DND-41 (cell line): Measurements from ENCODE around the gene DENND1A.
"Not testable (repeated sequence)": the region's sequence is repeated elsewhere in the genome, so short reads cannot be mapped to it uniquely, and the experiment has no call there.

Experiments used
- ATAC-seq: fragments of 200-7000 bp; cut with Tn5 transposase; 3 replicates; pipeline ENCODE4 v1.9.1; 2021; ENCODE audit warnings: low read depth; ENCODE audit not compliant: insufficient read depth
- DNase-seq: peaks from one replicate; pipeline ENCODE4 v3.0.0-alpha.2; 2020
- H2AFZ ChIP-seq: 2 replicates; pipeline ENCODE4 v1.6.0; 2012; ENCODE audit warnings: low read depth, low read length
- H3K27ac ChIP-seq: 2 replicates; pipeline ENCODE4 v1.5.1; 2012; ENCODE audit warnings: low read length, inconsistent platforms
- H3K27me3 ChIP-seq: fragments of 200-600 bp; sonication (generic); 2 replicates; pipeline ENCODE4 v1.6.0; 2012; ENCODE audit warnings: low read length, mild to moderate bottlenecking, inconsistent platforms; ENCODE audit not compliant: insufficient read depth, poor library complexity
- H3K36me3 ChIP-seq: 2 replicates; pipeline ENCODE4 v1.5.1; 2012; ENCODE audit warnings: low read length, inconsistent platforms; ENCODE audit not compliant: insufficient read depth
- H3K4me1 ChIP-seq: 2 replicates; pipeline ENCODE4 v1.5.1; 2012; ENCODE audit warnings: mild to moderate bottlenecking, low read length; ENCODE audit not compliant: insufficient read depth
- H3K4me2 ChIP-seq: 2 replicates; pipeline ENCODE4 v1.6.0; 2012; ENCODE audit warnings: mild to moderate bottlenecking, moderate library complexity, low read length, inconsistent platforms; ENCODE audit not compliant: insufficient read depth
- H3K4me3 ChIP-seq, 2 experiments: fragments of 200-600 bp in 1 of 2; shearing (Covaris generic) in 1 of 2; 2 replicates each; pipeline ENCODE4 v1.5.1; 2012 to 2016; ENCODE audit warnings: inconsistent platforms in 2 of 2, low read length in 2 of 2, mild to moderate bottlenecking in 2 of 2, low read depth in 1 of 2, moderate library complexity in 1 of 2
- H3K79me2 ChIP-seq: 2 replicates; pipeline ENCODE4 v1.6.0; 2012; ENCODE audit warnings: low read length, inconsistent platforms; ENCODE audit not compliant: insufficient read depth
- H3K9ac ChIP-seq: 2 replicates; pipeline ENCODE4 v1.6.0; 2012; ENCODE audit warnings: low read depth, mild to moderate bottlenecking, inconsistent platforms, low read length, moderate library complexity
- H3K9me3 ChIP-seq: 2 replicates; pipeline ENCODE4 v1.5.1; 2012; ENCODE audit warnings: low read length, moderate library complexity, mild to moderate bottlenecking, inconsistent platforms; ENCODE audit not compliant: insufficient read depth, severe bottlenecking
- H4K20me1 ChIP-seq: 2 replicates; pipeline ENCODE4 v1.6.0; 2012; ENCODE audit warnings: low read length; ENCODE audit not compliant: insufficient read depth
- CTCF ChIP-seq: IDR thresholded peaks from 2 replicates; pipeline ENCODE4 v1.5.1; 2012; ENCODE audit warnings: borderline replicate concordance, low read length, moderate library complexity, mild to moderate bottlenecking; ENCODE audit not compliant: poor library complexity, severe bottlenecking; ENCODE audit errors: extremely low read depth
- EZH2 ChIP-seq: IDR thresholded peaks from 3 replicates; pipeline ENCODE4 v1.6.1; 2012; ENCODE audit warnings: borderline replicate concordance, low read depth, mild to moderate bottlenecking, moderate library complexity, low read length, inconsistent platforms; ENCODE audit not compliant: severe bottlenecking

DENND1A gene

GRCh38 chr9:123401879-123402513 is 527.9 kb downstream of the DENND1A start:
- Histone ChIP-seq H3K9me3 (no peaks in the 10 kb centered on the region), H4K20me1 (no peaks in the 10 kb centered on the region), H3K27ac (no peak overlapping the region), H3K4me2 (no peak overlapping the region), H3K4me1 (no peaks in the 10 kb centered on the region), H3K36me3 (no peaks in the 10 kb centered on the region), H3K27me3 (no peaks in the 10 kb centered on the region), H3K4me3 (no peak overlapping the region), H3K9ac (no peak overlapping the region), H2AFZ (no peak overlapping the region), H3K79me2 (no peaks in the 10 kb centered on the region)
- peak; percentile 36 for DNase-seq
- ATAC-seq: peak; percentile 74
- TF ChIP-seq EZH2 (no peak), CTCF (peak; percentile 78)

GRCh38 chr9:123400926-123401503 is 528.9 kb downstream of the DENND1A start:
- Histone ChIP-seq H3K9ac (no peak overlapping the region), H3K27ac (no peak overlapping the region), H3K4me3 (no peak overlapping the region), H3K79me2 (no peaks in the 10 kb centered on the region), H3K4me2 (no peak overlapping the region), H3K27me3 (no peaks in the 10 kb centered on the region), H3K36me3 (no peaks in the 10 kb centered on the region), H3K9me3 (no peaks in the 10 kb centered on the region), H2AFZ (no peak overlapping the region), H3K4me1 (no peaks in the 10 kb centered on the region), H4K20me1 (no peaks in the 10 kb centered on the region)
- DNase-seq (no peak), ATAC-seq (no peak)
- no peak for TF ChIP-seq EZH2
- TF ChIP-seq CTCF: no peak

- H3K4me3 ChIP-seq: no peak overlapping the region
- H3K27ac ChIP-seq: no peak overlapping the region
- H3K79me2 ChIP-seq: no peaks in the 10 kb centered on the region
- peak; percentile 25 for DNase-seq
- no peak overlapping the region for H2AFZ ChIP-seq
- TF ChIP-seq EZH2 (no peak), CTCF (peak; percentile 47)
- no peaks in the 10 kb centered on the region for H3K27me3 ChIP-seq
- H3K9ac ChIP-seq: no peak overlapping the region
- H3K36me3 ChIP-seq: no peaks in the 10 kb centered on the region
- H4K20me1 ChIP-seq: no peaks in the 10 kb centered on the region
- H3K9me3 ChIP-seq: no peaks in the 10 kb centered on the region
- H3K4me1 ChIP-seq: no peaks in the 10 kb centered on the region
- no peak overlapping the region for H3K4me2 ChIP-seq
- peak; percentile 40; the same call in 1 of the 3 replicates for ATAC-seq
These were observed 530.0 kb downstream of the DENND1A start for GRCh38 chr9:123399803-123400378.

DNA sequence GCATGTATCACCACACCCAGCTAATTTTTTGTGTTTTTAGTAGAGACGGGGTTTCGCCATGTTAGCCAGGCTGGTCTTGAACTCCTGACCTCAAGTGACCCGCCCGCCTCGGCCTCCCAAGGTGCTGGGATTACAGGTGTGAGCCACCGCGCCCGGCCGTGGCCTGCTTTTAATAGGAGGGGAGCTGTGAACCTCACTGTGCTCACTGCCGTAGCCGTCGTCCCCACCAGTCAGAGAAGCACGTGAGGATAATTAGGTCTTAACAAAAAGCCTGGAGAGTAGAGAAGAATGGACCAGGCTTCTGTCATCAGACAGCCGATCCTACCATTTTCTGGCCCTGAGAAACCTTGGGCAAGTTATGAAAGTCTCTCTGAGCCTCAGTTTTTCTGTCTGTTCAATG is 531.0 kb downstream of the DENND1A start:
- H4K20me1 ChIP-seq, H3K9ac ChIP-seq, H2AFZ ChIP-seq, H3K79me2 ChIP-seq, H3K27ac ChIP-seq, H3K9me3 ChIP-seq, ATAC-seq, H3K4me2 ChIP-seq, H3K27me3 ChIP-seq, H3K4me1 ChIP-seq, H3K4me3 ChIP-seq, DNase-seq, H3K36me3 ChIP-seq: not testable (repeated sequence)
